H1 (cell line): ENCODE data around the gene LTC4S. TPM values are rescaled to one million over a fixed set of nuclear protein-coding genes. Genes with fewer than 3 reads are reported as not detected.
A peak's percentile ranks its signal among the peaks of the same experiment; 100 is the strongest.

Experiments
- BRCA1 ChIP-seq: IDR thresholded peaks from 2 replicates; pipeline ENCODE4 v1.6.1; 2012; ENCODE audit warnings: low read depth, low read length, improper control_type of control experiment
- CBX5 ChIP-seq: fragments of 300-800, 300-1000 bp; sonication (generic); IDR thresholded peaks from 2 replicates; pipeline ENCODE4 v1.7.1; 2016; ENCODE audit warnings: antibody characterized with exemption, low read length, low read depth
- FOSL1 ChIP-seq: IDR thresholded peaks from 2 replicates; pipeline ENCODE4 v1.6.1; 2011; ENCODE audit warnings: mild to moderate bottlenecking, low read depth, low read length, moderate library complexity; ENCODE audit not compliant: insufficient read depth
- KDM4A ChIP-seq: IDR thresholded peaks from one replicate; pipeline ENCODE4 v1.7.1; 2012; ENCODE audit warnings: low read depth, mild to moderate bottlenecking, moderate library complexity, low read length, inconsistent platforms; ENCODE audit not compliant: severe bottlenecking
- KDM5A ChIP-seq: fragments of 200-600 bp; IDR thresholded peaks from 2 replicates; pipeline ENCODE4 v1.7.1; 2012; ENCODE audit warnings: mild to moderate bottlenecking, low read length, inconsistent platforms, mixed read lengths
- RAD21 ChIP-seq, 2 experiments: IDR thresholded peaks in 1 of 2; conservative IDR thresholded peaks in 1 of 2; 2 replicates each; pipeline ENCODE4 v1.6.1; 2011; ENCODE audit warnings: low read depth in 2 of 2, low read length in 2 of 2, improper control_type of control experiment in 1 of 2, inconsistent platforms in 1 of 2, mild to moderate bottlenecking in 1 of 2, moderate library complexity in 1 of 2
- SP4 ChIP-seq: IDR thresholded peaks from 2 replicates; pipeline ENCODE4 v1.6.1; 2012; ENCODE audit warnings: low read length, inconsistent platforms
- TCF12 ChIP-seq: IDR thresholded peaks from 2 replicates; pipeline ENCODE4 v1.6.1; 2011; ENCODE audit warnings: low read depth, mild to moderate bottlenecking, low read length
- YY1 ChIP-seq: IDR thresholded peaks from 2 replicates; pipeline ENCODE4 v1.6.1; 2011; ENCODE audit warnings: low read depth, mild to moderate bottlenecking, low read length
- polyA plus RNA-seq, 7 experiments: library from polyadenylated mRNA; depleted of rRNA in 3 of 7; stranded (reverse) in 5 of 7; unstranded in 2 of 7; fragments of >200 nt in 5 of 7; fragments of 200-250 nt in 2 of 7; gene quantifications; 1 replicate in 5 of 7; 2 replicates in 1 of 7; 4 replicates in 1 of 7; pipeline versions ENCODE4 v1.2.1 to v1.2.3, GENCODE V29; 2011 to 2013; ENCODE audit warnings: missing spikeins in 2 of 7, mixed read lengths in 2 of 7
- total RNA-seq: library from RNA; stranded (reverse); fragmentation: NEBNext Ultra II Directional; extraction: Animal tissue kit (Norgen Biotek cat#: 25700); gene quantifications from 2 replicates; pipeline ENCODE4 v1.2.1, GENCODE V29; 2021
- TF ChIP-seq, protein P1 (sequence below): fragments of 300-600 bp; sonication (generic); IDR thresholded peaks from 2 replicates; pipeline ENCODE4 v1.7.1; 2012; ENCODE audit warnings: low read length, moderate library complexity, mild to moderate bottlenecking, inconsistent platforms; ENCODE audit not compliant: insufficient replicate concordance

LTC4S gene
- total and polyA plus RNA-seq, 2 of the 8 experiments (the other 6 are each of a cell fraction or from before 2014, with no cell fraction given) = 2.2 to 3.7 TPM

DNA sequence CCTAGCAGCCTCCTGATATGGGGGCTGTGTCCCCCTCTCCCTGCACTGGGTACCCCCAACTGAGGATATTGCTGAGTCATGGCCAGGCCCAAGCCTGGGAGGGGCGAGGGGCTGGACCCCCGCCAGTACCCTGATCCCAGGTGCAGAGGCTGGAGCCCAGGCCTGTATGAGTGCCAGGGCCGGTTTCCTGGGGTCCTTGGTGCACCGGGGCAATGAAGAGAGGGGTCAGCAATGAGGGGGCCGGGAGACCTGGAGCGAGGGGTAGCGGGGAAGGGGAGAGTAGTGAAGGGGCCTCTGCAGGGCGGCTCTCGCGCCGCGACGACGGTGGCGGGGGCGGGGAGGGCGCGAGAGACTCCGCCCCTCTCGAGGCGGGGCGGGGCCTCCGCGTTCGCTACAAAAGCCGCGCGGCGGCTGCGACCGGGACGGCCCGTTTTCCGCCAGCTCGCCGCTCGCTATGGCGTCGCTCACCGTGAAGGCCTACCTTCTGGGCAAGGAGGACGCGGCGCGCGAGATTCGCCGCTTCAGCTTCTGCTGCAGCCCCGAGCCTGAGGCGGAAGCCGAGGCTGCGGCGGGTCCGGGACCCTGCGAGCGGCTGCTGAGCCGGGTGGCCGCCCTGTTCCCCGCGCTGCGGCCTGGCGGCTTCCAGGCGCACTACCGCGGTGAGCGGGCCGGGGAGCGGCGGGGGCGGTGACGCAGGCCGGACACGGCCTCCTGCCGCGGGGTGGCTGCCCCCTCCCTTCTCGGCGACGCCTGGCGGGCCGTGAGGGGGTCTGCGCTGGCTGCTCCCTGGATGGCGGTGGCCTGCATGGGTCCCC is 26.9 kb downstream of the LTC4S start, which contains the start of gene SQSTM1 (continued):
- TF ChIP-seq RAD21 (IDR thresholded peaks at IDR 0.05 in 1 of 2, conservative IDR thresholded peaks at IDR 0.05 in 1 of 2; ENCODE audit: low read depth in 2 of 2, low read length in 2 of 2) = no peak
- peak; percentile 29; the same call in 1 of the 2 replicates for TF ChIP-seq YY1
- peak; percentile 68 for TF ChIP-seq KDM4A
- no peak for TF ChIP-seq FOSL1
- no peak for TF ChIP-seq CBX5
- TF ChIP-seq KDM5A = no peak; the same call in 1 of the 2 replicates
- no peak for TF ChIP-seq BRCA1
- TF ChIP-seq, protein P1, sequence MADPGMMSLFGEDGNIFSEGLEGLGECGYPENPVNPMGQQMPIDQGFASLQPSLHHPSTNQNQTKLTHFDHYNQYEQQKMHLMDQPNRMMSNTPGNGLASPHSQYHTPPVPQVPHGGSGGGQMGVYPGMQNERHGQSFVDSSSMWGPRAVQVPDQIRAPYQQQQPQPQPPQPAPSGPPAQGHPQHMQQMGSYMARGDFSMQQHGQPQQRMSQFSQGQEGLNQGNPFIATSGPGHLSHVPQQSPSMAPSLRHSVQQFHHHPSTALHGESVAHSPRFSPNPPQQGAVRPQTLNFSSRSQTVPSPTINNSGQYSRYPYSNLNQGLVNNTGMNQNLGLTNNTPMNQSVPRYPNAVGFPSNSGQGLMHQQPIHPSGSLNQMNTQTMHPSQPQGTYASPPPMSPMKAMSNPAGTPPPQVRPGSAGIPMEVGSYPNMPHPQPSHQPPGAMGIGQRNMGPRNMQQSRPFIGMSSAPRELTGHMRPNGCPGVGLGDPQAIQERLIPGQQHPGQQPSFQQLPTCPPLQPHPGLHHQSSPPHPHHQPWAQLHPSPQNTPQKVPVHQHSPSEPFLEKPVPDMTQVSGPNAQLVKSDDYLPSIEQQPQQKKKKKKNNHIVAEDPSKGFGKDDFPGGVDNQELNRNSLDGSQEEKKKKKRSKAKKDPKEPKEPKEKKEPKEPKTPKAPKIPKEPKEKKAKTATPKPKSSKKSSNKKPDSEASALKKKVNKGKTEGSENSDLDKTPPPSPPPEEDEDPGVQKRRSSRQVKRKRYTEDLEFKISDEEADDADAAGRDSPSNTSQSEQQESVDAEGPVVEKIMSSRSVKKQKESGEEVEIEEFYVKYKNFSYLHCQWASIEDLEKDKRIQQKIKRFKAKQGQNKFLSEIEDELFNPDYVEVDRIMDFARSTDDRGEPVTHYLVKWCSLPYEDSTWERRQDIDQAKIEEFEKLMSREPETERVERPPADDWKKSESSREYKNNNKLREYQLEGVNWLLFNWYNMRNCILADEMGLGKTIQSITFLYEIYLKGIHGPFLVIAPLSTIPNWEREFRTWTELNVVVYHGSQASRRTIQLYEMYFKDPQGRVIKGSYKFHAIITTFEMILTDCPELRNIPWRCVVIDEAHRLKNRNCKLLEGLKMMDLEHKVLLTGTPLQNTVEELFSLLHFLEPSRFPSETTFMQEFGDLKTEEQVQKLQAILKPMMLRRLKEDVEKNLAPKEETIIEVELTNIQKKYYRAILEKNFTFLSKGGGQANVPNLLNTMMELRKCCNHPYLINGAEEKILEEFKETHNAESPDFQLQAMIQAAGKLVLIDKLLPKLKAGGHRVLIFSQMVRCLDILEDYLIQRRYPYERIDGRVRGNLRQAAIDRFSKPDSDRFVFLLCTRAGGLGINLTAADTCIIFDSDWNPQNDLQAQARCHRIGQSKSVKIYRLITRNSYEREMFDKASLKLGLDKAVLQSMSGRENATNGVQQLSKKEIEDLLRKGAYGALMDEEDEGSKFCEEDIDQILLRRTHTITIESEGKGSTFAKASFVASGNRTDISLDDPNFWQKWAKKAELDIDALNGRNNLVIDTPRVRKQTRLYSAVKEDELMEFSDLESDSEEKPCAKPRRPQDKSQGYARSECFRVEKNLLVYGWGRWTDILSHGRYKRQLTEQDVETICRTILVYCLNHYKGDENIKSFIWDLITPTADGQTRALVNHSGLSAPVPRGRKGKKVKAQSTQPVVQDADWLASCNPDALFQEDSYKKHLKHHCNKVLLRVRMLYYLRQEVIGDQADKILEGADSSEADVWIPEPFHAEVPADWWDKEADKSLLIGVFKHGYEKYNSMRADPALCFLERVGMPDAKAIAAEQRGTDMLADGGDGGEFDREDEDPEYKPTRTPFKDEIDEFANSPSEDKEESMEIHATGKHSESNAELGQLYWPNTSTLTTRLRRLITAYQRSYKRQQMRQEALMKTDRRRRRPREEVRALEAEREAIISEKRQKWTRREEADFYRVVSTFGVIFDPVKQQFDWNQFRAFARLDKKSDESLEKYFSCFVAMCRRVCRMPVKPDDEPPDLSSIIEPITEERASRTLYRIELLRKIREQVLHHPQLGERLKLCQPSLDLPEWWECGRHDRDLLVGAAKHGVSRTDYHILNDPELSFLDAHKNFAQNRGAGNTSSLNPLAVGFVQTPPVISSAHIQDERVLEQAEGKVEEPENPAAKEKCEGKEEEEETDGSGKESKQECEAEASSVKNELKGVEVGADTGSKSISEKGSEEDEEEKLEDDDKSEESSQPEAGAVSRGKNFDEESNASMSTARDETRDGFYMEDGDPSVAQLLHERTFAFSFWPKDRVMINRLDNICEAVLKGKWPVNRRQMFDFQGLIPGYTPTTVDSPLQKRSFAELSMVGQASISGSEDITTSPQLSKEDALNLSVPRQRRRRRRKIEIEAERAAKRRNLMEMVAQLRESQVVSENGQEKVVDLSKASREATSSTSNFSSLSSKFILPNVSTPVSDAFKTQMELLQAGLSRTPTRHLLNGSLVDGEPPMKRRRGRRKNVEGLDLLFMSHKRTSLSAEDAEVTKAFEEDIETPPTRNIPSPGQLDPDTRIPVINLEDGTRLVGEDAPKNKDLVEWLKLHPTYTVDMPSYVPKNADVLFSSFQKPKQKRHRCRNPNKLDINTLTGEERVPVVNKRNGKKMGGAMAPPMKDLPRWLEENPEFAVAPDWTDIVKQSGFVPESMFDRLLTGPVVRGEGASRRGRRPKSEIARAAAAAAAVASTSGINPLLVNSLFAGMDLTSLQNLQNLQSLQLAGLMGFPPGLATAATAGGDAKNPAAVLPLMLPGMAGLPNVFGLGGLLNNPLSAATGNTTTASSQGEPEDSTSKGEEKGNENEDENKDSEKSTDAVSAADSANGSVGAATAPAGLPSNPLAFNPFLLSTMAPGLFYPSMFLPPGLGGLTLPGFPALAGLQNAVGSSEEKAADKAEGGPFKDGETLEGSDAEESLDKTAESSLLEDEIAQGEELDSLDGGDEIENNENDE = no peak
- TF ChIP-seq TCF12 = no peak
- TF ChIP-seq SP4 = 0 out of 2 replicates have a peak, but pooled peaks have one; percentile 13
